CD4-positive, alpha-beta T cell treated with Interleukin-12 subunit alpha and Interleukin-12 subunit beta, for 1 hour (primary cell): ENCODE data around the gene VAPB.
"Not testable (repeated sequence)": the region's sequence is repeated elsewhere in the genome, so short reads cannot be mapped to it uniquely, and the experiment has no call there.

Experiments
- DNase-seq: peaks from one replicate; pipeline ENCODE4 v3.0.0-alpha.2; 2020

The VAPB gene

DNA sequence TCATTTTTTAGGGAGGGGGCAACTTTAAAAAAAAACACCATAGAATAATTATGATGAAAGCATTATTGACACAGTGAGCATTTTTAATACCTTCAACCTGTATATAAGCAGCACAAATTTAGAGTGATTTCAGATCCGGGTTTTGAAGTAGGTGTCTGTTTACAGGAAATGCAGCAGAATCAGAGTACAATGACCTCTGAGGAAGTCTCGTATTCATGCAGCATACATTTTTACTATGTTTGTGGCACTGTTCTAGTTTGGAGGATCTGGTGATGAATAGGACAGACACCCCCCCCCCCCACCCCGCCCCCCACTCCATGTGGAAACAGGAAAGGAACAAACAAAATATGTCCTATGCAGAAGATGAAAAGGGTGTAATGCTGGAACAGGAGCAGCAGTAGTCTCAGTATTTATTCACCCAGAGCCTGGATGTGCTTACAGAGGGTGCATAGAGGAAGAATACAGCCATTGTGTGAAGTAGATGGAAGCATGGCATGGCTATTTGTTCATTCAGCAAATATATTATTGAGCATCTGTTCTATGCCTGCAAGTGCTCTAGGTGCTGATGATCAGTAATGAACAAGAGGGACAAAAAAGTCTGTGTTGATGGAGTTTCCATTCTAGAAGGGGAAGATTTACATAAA lies 19.7 kb downstream of the VAPB start:
- DNase-seq, result peak; percentile 34

DNA sequence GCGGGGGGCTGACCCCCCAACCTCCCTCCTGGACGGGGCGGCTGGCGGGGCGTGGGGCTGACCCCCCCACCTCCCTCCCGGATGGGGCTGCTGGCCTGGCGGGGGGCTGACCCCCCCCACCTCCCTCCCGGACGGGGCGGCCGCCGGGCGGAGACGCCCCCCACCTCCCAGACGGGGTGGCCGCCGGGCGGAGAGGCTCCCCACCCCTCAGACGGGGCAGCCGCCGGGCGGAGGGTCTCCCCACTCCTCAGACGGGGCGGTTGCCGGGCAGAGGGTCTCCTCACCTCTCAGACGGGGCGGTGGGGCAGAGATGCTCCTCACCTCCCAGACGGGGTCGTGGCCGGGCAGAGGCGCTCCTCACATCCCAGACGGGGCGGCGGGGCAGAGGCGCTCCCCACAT lies 25.2 kb downstream of the VAPB start:
- DNase-seq, result not testable (repeated sequence)

DNA sequence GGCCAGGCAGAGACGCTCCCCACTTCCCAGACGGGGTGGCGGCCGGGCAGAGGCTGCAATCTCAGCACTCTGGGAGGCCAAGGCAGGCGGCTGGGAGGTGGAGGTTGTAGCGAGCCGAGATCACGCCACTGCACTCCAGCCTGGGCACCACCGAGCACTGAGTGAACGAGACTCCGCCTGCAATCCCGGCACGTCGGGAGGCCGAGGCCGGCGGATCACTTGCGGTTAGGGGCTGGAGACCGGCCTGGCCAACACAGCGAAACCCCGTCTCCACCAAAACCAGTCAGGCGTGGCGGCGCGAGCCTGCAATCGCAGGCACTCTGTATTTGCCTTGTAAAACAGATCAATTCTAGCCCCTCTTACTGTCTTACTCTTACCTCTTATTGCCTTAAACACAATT lies 25.8 kb downstream of the VAPB start:
- DNase-seq, result not testable (repeated sequence)

DNA sequence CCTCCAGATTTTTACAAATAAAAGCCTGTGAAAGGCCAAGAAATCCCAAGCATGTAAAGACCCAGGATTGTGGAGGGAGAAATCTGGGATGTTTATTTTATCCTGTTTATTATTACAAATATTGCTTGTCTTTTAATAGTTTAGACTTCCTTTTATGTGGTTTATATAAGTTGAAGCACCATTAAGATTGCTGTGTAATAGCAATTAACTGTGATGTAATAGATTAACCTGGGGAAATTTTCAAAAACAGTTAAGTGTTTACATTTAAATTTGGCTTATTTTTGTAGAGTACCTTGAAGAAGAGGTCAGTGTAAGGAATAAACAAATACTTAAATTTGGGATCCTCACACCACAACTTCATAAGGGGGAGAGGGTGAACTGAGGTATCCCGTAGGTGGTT lies 27.0 kb downstream of the VAPB start:
- no peak for DNase-seq

DNA sequence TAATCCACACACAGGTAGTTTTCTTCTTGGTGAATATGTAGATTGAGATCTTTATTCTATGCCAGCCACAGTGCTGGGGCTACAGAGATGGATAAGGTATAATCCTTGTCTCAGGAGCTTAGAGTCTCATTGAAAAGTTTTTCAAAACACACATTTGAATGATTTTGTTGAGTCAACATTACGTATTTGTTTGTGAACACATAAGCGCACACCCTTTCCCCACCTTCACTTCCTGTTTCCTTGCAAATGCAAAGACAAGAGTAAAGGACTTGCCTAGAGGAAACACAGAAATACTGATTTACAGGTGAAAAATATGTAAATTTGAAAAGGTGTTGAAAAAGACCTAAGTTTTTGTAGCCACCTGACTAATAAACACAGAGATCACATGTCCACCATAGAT lies 27.8 kb downstream of the VAPB start:
- DNase-seq, result peak; percentile 36

DNA sequence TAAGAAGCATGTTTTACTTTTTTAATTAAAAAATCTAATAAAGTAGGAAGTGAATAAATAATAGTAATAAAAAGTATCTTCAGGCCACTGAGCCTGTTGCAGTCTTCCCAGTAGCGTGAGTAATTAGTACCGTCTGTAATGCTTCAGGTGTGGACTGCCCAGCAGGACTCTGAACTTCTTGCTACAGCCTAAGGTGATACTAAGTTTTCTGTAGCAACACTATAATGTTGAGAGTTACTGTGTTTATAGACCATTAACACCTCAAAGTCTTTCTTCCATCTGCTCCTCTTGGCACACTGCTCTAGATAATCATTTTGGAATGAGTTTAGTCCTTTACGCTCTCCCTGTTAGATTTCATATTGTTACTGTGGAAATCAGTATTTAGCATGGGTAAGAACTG lies 28.4 kb downstream of the VAPB start:
- DNase-seq, result no peak

DNA sequence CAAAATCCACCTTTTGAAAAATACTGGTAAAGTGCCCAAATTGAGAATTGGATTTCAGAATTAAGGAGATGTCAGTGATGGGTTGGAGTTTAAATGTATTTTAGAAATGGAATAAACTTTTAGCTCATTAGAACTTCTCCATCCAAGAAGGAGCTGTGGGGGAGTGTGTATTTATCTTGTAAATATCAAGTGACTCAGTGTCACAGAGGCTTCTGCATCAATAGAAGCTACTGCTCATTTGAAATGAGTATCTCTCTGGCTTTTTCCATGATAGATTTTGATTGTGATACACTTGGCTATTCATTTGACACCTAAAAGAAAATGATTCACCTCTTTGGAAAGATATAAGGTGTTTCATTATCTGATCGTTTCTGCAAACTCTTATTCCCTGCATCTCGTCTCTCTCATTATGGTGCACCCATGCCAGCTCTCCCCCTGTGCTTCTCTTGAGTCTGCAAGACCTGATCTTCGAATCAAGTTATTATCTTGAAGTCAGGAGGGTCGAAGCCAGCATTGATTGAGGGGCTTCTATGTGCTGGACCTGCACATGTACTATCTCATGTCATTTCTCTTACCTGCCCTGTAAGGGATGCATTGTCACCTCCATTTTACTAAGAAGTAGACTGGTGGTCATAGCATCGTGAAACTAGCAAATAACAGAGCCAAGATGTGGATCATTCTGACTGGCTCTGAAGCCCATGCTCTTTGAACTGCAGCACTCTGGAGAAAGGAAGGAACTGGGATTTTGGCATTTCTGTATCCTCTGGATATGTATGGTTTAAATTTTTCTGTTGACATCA lies 30.1 kb downstream of the VAPB start:
- no peak for DNase-seq

DNA sequence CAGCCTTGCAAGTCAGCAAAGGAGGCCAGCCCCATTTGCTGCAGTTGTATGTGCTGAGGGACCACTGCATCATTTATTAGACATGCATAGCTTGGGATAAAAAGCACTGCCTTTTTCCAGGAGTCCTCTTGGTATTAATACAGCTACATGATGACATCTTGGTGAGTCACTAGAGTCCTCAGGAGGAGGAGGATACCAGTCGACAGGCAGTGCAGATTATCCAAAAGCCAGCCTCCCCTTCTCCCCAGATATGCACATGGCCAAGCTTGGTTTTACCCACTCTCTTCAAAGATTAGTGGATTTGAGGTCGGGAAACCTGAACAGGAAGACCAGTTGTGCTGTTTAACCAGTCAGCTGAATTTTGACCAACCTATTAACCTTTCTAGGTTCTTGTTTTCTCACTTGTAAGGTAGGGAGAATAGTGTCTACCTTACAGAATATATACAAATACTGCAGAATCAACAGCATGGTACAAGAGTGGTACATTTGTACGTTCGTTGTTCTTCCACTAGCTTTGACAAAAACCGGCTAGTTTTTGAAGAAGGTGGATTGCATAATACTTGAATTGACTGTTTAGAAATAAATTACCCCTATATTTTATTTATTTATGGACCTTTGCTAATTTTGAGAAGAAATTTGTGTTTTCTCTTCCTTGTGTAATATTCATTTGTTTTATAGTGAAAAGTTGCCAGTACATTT lies 31.9 kb downstream of the VAPB start:
- DNase-seq, result no peak

DNA sequence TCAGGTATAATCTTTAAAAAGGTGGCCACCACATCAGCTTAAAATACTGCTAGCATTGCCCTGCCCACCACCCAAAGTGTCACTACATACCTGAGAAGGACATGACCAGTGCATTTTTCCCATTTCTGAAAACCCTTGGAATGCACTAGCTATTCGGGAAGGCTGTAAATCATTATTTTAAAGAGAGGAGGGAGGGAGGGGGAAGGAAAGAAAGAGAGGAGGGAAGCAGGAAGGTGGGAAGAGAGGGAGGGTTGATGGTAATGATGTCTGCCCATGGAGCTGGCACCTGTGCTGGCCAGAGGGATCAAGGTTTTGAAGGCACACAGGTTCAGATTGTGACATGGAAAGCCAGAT lies 32.4 kb downstream of the VAPB start:
- no peak for DNase-seq

DNA sequence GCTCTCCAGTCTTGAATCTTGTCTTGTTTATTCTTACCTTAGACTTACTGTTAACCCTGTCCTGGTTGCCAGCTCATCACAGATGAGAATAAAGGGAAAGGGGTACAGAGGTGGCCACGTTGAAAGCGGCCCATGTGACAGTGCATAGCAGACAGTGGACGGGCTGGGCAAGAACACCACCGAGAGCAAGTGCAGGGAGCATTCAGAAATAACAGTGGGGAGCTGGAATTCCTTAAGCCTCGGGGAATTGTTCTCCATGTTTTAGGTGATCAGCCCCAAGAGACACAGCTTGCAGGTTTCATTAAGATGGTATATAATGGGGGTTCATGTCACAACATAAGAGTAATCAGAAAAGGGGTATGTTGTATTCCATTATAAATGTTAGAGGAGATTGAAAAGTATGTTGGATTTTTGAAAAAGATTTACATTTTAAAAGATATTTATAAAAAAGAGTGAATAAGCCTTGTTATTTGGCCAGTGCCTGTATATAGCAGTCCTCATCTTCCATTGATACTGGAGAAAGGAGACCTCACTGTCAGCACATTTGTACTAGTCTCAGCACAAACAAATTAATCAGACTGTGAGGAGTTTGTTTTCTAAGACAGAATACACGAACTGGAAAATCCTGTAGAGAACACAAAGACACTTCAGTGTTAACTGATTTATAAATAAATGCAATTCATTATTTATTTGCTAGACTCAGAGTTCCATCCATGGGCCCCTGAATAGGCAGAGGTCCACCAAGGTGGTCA lies 35.4 kb downstream of the VAPB start:
- DNase-seq, result no peak

DNA sequence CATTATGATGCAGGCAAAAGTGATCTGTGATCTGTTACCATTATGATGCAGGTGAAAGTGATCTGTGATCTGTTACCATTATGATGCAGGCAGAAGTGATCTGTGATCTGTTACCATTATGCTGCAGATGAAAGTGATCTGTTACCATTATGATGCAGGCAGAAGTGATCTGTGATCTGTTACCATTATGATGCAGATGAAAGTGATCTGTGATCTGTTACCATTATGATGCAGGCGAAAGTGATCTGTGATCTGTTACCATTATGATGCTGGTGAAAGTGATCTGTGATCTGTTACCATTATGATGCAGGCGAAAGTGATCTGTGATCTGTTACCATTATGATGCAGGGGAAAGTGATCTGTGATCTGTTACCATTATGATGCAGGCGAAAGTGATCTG lies 38.5 kb downstream of the VAPB start:
- DNase-seq, result not testable (repeated sequence)

DNA sequence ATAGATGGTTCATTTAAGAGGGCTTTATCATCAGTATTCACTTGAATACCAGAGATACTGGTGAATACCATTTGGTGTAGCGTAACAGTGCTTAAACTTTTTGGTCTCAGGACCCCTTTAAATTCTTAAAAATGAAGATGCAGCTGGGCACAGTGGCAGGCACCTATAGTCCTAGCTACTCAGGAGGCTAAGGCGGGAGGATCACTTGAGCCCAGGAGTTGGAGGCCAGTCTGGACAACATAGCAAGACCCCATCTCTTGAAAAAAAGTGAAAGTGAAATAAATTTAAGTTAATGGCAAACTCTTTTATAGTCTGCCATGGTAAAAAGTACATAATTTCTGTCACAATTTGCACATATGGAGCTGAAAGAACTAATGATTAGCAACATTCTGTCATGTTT lies 39.3 kb downstream of the VAPB start:
- DNase-seq, result no peak

DNA sequence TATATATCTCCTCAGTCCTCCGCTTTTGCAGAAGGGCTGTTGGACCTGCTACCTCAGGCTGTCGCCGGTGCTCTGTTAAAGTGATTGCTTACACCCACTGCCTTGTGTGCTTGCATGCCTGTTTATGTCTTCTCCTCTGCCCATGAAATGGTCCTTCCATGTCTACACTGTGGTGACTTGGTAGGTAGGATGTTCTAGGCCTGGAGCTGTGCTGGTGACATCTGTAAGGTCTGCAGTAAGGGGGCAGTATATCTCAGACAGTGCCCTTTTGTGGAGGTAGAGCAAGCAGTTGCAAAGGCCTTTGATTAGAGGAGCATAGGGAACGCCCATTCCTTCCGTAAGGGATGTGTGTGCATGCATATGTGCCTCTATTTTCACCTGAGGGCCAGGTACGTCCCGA lies 40.3 kb downstream of the VAPB start:
- DNase-seq, result no peak

DNA sequence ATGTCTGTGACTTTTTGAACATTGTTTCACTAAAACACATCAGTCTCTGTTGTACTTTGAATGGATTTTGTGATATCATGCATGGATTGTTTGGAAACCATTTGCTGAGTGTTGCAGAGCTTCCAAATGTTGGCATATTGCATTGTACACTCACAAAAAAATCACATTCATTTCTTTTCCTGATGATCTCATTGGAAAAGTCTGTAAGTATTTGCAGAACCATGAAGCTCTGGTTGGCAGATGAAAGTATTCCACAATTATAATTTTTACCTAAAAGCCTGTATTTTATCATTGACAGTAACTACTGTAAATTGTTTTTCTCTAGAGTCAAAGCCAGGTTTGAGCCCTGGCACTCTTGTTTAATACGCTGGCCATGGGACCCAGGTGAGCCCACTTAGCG lies 42.1 kb downstream of the VAPB start:
- DNase-seq, result no peak

DNA sequence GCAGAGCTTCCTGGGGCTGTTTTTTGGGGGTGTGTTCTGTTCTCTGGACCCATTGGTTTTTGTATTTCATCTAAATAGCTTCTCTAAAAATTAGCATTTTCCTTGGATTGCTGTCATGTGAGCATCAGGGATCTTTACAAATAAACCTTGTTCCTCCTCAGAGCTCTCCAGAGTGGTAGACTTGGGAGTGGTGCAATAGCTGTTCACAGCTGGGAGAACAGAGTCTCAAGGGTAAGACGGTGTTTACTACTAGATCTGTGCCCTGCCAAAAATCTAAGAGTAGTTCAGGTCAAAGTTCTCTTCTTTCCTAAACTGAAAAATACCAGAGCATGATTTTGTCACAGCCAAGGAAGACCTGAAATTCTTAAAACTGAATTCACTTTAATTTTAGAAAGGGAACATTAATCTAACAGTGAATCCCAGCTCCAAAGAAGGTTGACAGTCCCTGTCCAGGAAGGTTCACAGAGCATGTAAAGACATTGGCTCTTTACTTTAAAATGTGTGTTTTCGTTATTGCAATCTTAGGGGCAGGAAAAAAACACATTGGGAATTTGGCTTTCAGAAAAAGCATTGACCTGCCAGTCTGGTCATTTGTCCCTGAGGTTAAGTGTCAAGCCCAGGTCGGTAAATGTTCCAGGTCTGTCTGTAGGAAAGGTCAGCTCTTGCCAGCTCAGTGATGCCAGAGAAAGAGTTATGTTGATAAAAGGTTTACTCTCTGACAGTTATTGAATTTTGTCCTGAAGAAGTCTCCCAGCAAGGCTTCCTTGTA lies 43.3 kb downstream of the VAPB start:
- DNase-seq, result no peak

DNA sequence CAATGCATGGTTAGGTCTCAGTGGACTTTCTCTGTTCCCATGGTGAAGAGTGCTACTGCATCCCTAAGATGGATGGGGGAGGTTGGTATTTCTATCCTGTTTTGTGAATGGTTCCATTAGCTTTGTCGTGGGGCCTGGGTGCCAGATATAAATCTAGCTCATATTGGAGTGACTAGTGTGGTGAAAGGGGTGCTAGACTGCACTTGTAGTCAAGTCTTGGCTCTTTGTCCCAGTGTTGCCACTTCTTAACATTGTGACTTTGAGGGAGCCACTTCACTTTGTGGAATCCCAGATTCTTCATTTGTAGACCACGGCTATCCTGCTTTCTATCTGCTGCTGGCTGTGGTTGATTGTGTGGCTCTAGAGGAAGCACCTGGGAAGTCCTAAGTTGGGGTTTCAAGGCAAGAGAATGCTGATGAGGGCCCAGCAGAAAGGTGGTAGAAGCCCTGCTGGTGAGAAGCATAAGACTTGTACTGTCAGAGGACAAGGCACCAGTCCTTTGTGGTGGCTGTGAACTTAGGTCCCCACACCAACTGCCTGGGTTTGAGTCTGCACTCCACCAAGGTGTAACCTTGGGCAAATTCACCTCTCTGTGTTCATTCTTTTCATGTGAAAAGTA lies 44.1 kb downstream of the VAPB start:
- no peak for DNase-seq

DNA sequence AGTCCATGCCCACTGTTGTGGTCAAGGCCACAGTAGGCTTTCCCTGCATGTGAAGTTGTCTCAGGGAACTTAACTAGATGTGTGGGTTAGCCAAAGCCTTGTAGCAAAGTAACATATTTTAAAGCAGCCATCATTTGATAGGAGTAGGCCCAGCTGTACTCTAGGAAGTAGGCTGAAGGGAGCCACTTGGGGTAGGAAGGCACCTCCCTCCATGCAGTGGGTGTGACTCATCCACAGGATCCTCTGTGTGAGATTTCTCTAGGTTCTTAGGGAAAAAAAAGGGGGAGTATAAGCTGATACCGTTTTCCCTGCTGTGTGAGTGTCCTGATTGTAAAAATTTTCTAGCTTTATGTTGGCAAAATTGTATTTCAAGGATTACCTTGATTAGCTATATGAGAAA lies 44.7 kb downstream of the VAPB start:
- DNase-seq, result no peak

DNA sequence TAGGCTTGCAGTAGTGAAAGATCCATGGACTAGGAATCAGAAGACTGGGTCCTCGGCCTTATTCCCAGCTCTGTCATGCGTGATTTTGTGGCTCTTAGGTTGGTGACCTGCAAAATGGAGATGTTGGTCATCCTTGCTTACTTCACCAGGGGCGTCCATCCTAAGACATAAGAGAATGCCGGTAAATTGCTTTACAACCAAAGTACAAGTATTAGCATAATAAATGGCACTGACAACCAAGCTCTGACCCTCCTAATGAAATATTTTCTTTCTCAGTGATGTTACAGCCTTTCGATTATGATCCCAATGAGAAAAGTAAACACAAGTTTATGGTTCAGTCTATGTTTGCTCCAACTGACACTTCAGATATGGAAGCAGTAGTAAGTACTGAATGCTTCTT lies 45.3 kb downstream of the VAPB start:
- DNase-seq, result no peak

DNA sequence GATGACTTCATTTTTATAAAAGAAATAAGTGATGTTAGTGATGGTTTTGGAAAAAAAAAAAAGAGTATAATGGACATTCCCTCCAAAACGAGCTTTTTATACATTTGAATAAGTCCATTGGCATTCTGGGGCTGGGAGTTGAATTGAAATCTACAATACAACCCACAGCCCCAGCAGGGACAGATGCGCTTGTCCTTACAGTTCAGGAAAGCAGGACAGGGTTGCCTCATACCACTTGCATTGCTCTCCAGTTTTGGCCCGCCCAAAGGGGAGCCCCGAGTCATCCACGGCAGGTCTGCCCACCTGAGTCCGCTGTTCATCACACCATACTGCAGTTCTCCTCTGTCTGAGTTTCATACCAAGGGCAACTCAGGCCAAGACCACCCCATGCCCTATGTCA lies 46.2 kb downstream of the VAPB start:
- DNase-seq, result no peak

DNA sequence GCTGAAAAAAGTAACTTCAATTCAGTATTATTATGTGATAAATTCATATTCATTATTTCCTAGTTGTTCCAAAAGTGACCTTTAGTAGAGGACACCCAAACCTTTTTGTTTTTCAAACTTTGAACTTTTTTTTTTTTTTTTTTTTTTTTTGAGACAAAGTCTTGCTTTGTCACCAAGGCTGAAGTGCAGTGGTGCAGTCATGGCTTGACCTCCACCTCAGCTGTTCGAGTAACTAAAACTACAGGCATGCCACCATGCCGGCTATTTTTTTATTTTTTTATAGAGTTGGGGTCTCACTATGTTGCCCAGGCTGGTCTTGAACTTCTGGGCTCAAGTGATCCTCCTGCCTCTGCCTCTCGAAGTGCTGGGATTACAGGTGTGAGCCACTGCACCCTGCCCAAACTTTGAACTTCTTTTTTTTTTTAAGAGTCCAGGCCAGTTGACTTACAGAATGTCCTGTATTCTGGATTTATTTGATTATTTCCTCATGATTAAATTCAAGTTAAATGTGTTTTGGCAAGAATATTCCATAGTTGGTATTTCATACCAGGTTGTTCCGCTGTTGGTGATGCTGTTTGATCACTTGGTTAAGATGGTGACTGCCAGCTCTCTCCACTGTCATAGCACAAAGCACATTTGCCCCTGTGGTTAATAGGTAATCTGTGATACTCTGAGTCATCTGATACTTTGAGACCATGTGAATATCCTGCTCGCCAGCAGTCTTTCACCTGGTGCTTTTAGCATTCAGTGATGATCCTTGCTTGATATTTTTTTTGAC lies 48.0 kb downstream of the VAPB start:
- DNase-seq, result no peak
